Measurements from ENCODE around the gene NFKBIE. TPM values are rescaled to one million over a fixed set of nuclear protein-coding genes. Genes with fewer than 3 reads are reported as not detected.
A peak's percentile ranks its signal among the peaks of the same experiment; 100 is the strongest.

The NFKBIE gene
- total and polyA plus RNA-seq, 2 of the 13 experiments (the other 11 are each of a cell fraction or from before 2014, with no cell fraction given), result 6.7 to 14.5 TPM

DNA sequence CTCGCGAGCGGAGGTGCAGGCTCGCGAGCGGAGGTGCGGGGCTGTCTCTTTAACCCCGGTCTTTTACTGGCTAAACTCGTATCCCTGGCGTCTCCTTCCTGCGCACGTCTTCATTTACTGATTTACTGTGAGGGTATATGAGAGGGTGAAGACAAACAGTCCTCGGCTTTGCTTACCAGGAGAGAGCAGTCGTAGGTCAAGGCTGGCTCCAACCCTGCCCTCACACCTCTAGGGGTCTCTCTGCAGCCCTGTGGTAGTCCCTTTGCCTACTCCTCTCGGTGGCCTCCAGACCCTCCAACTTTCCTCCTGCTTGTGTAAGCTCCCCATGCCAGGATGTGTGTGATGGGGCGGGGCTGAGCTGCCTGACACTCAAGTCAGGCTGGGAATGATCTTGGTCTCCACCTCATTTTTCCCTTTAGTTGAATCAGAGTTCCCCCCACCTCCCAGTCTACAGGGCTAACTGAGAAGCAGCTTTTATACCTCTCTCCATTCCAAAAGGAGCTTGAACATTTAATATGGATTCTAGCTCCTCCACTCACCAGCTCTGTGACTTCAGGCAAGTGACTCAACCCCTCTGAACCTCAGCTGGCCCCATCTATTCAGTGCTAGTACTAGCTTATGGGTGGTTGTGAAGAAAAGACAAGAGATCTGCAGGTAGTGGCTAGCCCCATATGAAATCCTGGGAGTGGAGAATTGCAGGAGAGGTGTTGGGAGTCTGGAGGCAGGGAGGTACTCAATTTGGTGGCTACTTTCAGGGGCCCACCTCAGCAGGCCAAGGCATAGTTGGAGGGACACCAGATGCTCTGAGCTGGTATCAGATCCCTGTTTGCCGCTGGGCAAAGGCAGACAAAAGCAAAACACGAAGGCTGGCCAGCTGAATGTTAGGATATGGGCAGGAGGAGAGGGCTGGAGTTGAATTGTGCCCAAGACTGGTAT lies 41.1 kb downstream of the NFKBIE start (continued):
- peak; percentile 16; the same call in 1 of the 2 replicates for TF ChIP-seq ZNF546 (CRISPR knock-in tag; conservative IDR thresholded peaks at IDR 0.05)
- no peak for TF ChIP-seq DNMT3B (CRISPR knock-in tag; conservative IDR thresholded peaks at IDR 0.05)
- no peak for TF ChIP-seq GPN1 (CRISPR knock-in tag; IDR thresholded peaks at IDR 0.05; ENCODE audit: borderline replicate concordance)
- TF ChIP-seq, protein P1, sequence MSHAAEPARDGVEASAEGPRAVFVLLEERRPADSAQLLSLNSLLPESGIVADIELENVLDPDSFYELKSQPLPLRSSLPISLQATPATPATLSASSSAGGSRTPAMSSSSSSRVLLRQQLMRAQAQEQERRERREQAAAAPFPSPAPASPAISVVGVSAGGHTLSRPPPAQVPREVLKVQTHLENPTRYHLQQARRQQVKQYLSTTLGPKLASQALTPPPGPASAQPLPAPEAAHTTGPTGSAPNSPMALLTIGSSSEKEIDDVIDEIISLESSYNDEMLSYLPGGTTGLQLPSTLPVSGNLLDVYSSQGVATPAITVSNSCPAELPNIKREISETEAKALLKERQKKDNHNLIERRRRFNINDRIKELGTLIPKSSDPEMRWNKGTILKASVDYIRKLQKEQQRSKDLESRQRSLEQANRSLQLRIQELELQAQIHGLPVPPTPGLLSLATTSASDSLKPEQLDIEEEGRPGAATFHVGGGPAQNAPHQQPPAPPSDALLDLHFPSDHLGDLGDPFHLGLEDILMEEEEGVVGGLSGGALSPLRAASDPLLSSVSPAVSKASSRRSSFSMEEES (CRISPR knock-in tag; IDR thresholded peaks at IDR 0.05), result no peak
- TF ChIP-seq STAG1 (CRISPR knock-in tag; IDR thresholded peaks at IDR 0.05), result no peak
- 0 out of 2 replicates have a peak, but pooled peaks have one; percentile 7 for TF ChIP-seq ZNF724P (CRISPR knock-in tag; IDR thresholded peaks at IDR 0.05; ENCODE audit: borderline replicate concordance)
- no peak for TF ChIP-seq BCL6 (CRISPR knock-in tag; IDR thresholded peaks at IDR 0.05)
- TF ChIP-seq ZNF280B (CRISPR knock-in tag; IDR thresholded peaks at IDR 0.05; ENCODE audit: borderline replicate concordance), result peak; percentile 0; the same call in 1 of the 2 replicates
- 0 out of 2 replicates have a peak, but pooled peaks have one; percentile 12 for TF ChIP-seq HDAC2 (CRISPR knock-in tag; IDR thresholded peaks at IDR 0.05)
- no peak for TF ChIP-seq ZNF276 (CRISPR knock-in tag; IDR thresholded peaks at IDR 0.05; ENCODE audit: low read depth)
- TF ChIP-seq, protein P2, sequence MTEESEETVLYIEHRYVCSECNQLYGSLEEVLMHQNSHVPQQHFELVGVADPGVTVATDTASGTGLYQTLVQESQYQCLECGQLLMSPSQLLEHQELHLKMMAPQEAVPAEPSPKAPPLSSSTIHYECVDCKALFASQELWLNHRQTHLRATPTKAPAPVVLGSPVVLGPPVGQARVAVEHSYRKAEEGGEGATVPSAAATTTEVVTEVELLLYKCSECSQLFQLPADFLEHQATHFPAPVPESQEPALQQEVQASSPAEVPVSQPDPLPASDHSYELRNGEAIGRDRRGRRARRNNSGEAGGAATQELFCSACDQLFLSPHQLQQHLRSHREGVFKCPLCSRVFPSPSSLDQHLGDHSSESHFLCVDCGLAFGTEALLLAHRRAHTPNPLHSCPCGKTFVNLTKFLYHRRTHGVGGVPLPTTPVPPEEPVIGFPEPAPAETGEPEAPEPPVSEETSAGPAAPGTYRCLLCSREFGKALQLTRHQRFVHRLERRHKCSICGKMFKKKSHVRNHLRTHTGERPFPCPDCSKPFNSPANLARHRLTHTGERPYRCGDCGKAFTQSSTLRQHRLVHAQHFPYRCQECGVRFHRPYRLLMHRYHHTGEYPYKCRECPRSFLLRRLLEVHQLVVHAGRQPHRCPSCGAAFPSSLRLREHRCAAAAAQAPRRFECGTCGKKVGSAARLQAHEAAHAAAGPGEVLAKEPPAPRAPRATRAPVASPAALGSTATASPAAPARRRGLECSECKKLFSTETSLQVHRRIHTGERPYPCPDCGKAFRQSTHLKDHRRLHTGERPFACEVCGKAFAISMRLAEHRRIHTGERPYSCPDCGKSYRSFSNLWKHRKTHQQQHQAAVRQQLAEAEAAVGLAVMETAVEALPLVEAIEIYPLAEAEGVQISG (CRISPR knock-in tag; IDR thresholded peaks at IDR 0.05), result no peak
- TF ChIP-seq SP5 (CRISPR knock-in tag; IDR thresholded peaks at IDR 0.05; ENCODE audit: borderline replicate concordance, low read depth), result peak; percentile 28; the same call in 1 of the 2 replicates
- TF ChIP-seq ZNF432 (CRISPR knock-in tag; IDR thresholded peaks at IDR 0.05; ENCODE audit: borderline replicate concordance), result no peak
- 0 out of 2 replicates have a peak, but pooled peaks have one; percentile 2 for TF ChIP-seq CTCF (CRISPR knock-in tag; IDR thresholded peaks at IDR 0.05)
- TF ChIP-seq NR2F6 (IDR thresholded peaks at IDR 0.05), result no peak; the same call in 1 of the 2 replicates
- TF ChIP-seq NR2F6 (CRISPR knock-in tag; IDR thresholded peaks at IDR 0.05), result 0 out of 2 replicates have a peak, but pooled peaks have one; percentile 3
- TF ChIP-seq, protein P3, sequence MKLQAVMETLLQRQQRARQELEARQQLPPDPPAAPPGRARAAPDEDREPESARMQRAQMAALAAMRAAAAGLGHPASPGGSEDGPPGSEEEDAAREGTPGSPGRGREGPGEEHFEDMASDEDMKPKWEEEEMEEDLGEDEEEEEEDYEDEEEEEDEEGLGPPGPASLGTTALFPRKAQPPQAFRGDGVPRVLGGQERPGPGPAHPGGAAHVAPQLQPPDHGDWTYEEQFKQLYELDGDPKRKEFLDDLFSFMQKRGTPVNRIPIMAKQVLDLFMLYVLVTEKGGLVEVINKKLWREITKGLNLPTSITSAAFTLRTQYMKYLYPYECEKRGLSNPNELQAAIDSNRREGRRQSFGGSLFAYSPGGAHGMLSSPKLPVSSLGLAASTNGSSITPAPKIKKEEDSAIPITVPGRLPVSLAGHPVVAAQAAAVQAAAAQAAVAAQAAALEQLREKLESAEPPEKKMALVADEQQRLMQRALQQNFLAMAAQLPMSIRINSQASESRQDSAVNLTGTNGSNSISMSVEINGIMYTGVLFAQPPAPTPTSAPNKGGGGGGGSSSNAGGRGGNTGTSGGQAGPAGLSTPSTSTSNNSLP (IDR thresholded peaks at IDR 0.05; ENCODE audit: low read depth, low read length), result 0 out of 2 replicates have a peak, but pooled peaks have one; percentile 2

All from HepG2 (cell line).